HEK293 (cell line): ENCODE data around the gene APOE.

Experiments used
- HOXA7 ChIP-seq: sonication (generic); formaldehyde crosslinking; IDR thresholded peaks from 2 replicates; pipeline ENCODE4 v1.8.1; 2022; ENCODE audit warnings: missing genetic modification reagents, borderline replicate concordance
- KLF10 ChIP-seq: fragments of 450-650 bp; IDR thresholded peaks from 2 replicates; pipeline ENCODE4 v1.5.1; 2018; ENCODE audit warnings: missing biosample characterization, mild to moderate bottlenecking, missing genetic modification characterization
- ZNF10 ChIP-seq: fragments of 450-650 bp; formaldehyde crosslinking; IDR thresholded peaks from 2 replicates; pipeline ENCODE4 v1.5.1; 2017; ENCODE audit warnings: missing biosample characterization, missing genetic modification characterization
- ZNF174 ChIP-seq: fragments of 450-650 bp; formaldehyde crosslinking; IDR thresholded peaks from 2 replicates; pipeline ENCODE4 v1.5.0; 2017; ENCODE audit warnings: missing biosample characterization, mild to moderate bottlenecking, missing genetic modification characterization
- ZNF274 ChIP-seq, 2 experiments: fragments of 200-500 bp in 1 of 2; fragments of 450-650 bp in 1 of 2; sonication (Bioruptor generic) in 1 of 2; formaldehyde crosslinking in 1 of 2; IDR thresholded peaks; 2 replicates each; pipeline versions ENCODE4 v1.5.1 to v1.6.1; 2014 to 2016; ENCODE audit warnings: borderline replicate concordance in 1 of 2, inconsistent platforms in 1 of 2, low read length in 1 of 2, missing biosample characterization in 1 of 2, missing genetic modification characterization in 1 of 2
- ZNF521 ChIP-seq: fragments of 450-650 bp; formaldehyde crosslinking; IDR thresholded peaks from 2 replicates; pipeline ENCODE4 v1.5.1; 2017; ENCODE audit warnings: missing biosample characterization, mild to moderate bottlenecking, missing genetic modification characterization
- ZNF658 ChIP-seq: fragments of 450-650 bp; formaldehyde crosslinking; IDR thresholded peaks from 2 replicates; pipeline ENCODE4; 2016; ENCODE audit warnings: missing biosample characterization, missing genetic modification characterization
- TF ChIP-seq, protein P1 (sequence below): fragments of 450-650 bp; formaldehyde crosslinking; IDR thresholded peaks from 2 replicates; pipeline ENCODE4 v1.5.1; 2016; ENCODE audit warnings: missing biosample characterization, missing genetic modification characterization

DNA sequence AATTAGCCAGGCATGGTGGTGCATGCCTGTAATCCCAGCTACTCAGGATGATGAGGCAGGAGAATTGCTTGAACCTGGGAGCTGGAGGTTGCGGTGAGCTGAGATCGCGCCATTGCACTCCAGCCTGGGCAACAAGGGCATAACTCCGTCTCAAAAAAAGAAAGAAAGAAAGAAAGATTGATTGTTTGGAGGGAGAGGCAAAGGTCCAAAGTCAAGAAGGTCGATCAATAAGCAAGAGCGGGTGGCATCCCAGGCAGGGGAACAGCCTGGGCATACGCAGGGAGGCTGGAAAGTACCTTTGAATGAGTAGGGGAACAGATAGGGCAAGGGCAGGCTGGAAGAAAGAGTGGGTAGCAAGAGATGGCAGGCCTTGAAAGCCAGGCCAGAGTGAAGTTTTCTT is 24.5 kb downstream of the APOE start:
- TF ChIP-seq ZNF174 (no peak), HOXA7 (CRISPR knock-in tag) (no peak), KLF10 (tag by site-specific recombination) (no peak), ZNF658 (tag by site-specific recombination) (no peak), ZNF274 (IDR thresholded peaks at IDR 0.05; ENCODE audit: low read length) (no peak), ZNF274 (tag by site-specific recombination; IDR thresholded peaks at IDR 0.05; ENCODE audit: borderline replicate concordance) (no peak), ZNF10 (no peak), ZNF521 (tag by site-specific recombination) (no peak)
- TF ChIP-seq, protein P1, sequence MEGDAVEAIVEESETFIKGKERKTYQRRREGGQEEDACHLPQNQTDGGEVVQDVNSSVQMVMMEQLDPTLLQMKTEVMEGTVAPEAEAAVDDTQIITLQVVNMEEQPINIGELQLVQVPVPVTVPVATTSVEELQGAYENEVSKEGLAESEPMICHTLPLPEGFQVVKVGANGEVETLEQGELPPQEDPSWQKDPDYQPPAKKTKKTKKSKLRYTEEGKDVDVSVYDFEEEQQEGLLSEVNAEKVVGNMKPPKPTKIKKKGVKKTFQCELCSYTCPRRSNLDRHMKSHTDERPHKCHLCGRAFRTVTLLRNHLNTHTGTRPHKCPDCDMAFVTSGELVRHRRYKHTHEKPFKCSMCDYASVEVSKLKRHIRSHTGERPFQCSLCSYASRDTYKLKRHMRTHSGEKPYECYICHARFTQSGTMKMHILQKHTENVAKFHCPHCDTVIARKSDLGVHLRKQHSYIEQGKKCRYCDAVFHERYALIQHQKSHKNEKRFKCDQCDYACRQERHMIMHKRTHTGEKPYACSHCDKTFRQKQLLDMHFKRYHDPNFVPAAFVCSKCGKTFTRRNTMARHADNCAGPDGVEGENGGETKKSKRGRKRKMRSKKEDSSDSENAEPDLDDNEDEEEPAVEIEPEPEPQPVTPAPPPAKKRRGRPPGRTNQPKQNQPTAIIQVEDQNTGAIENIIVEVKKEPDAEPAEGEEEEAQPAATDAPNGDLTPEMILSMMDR (tag by site-specific recombination) = no peak
